K562 (cell line): Measurements from ENCODE around the gene KDM4C.

Source experiments
- NELFE ChIP-seq: IDR thresholded peaks from 2 replicates; pipeline ENCODE4 v1.6.1; 2011; ENCODE audit warnings: mild to moderate bottlenecking; ENCODE audit not compliant: insufficient read depth, insufficient read length
- POLR2A ChIP-seq: fragments of 450-650 bp; conservative IDR thresholded peaks from 2 replicates; pipeline ENCODE4 v1.6.1; 2016

- TF ChIP-seq NELFE (no peak), POLR2A (no peak)
Measured at GRCh38 chr9:6944896-6945295, 187.1 kb downstream of the KDM4C start.
